ENCODE data around the gene MSI2.
A peak's percentile ranks its signal among the peaks of the same experiment; 100 is the strongest.

The MSI2 gene

GRCh38 chr17:57396511-57396921 is 140.2 kb downstream of the MSI2 start:
- DNase-seq (ENCODE audit: low spot score): no peak

- no peak for DNase-seq (ENCODE audit: low spot score)
Measured at GRCh38 chr17:57397402-57397801, 141.1 kb downstream of the MSI2 start.

DNA sequence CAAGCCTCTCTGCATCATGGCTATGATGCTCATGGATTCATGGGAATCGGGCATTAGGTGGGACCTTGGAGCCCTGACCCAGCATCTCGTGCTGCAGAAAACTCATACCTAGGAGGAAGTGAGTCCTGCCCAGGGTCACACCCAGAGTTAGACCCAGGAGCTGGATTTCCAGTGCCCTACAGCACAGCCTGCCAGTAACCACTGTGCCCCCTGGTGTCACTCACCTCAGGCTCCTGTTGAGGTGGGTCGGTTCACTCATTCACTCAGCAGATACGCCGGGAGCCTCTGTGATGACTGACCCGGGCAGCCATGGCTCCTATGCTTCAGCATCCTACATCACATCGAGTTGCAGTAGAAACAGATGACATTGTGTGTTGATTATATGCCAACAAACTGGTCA is 143.4 kb downstream of the MSI2 start:
- no peak for DNase-seq (ENCODE audit: low spot score)

DNA sequence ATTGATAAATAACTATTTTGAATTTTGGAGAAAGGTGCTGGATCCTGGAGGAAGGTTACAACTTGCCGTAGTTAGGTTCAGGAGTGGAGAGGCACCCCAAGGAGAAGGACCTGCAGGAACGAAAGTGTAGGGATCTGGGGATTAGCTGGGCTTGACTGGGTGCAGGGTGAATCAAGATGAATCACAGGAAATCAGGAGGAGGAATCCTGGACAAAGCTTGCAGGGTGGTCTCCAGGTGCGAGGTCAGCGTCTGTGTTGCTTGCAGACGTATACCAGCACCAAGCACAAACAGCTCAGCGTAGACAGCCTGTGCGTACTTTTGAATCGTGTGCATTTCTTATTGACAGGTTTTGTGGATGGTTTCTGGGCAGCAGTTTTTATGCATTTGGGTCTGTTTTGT is 144.3 kb downstream of the MSI2 start:
- no peak for DNase-seq (ENCODE audit: low spot score)

GRCh38 chr17:57401556-57402488 is 145.5 kb downstream of the MSI2 start:
- no peak for DNase-seq (ENCODE audit: low spot score)

DNA sequence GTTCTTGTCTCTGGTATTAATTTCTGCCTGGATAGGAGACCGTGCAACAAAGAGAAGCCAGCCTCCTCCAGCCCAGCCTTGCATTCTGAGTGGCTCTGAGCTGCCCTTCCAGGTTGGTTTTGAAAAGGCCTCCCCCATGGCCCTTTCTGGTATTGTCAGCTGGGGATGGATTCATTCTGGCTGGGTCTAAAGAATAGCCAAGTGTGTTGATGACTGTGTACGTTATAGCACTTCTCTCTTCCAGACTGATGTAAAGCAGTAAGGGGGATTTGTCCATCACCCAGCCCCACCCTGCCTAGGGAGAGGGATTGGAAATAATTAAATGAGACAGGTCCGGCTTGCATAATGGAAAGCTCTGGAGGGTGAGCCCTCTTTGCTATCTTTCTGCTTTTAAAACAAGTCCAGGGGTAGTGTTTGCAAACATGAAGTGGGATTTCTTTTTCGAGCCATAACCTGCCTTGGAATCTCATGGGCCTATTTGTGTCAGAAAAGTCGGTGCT is 146.4 kb downstream of the MSI2 start:
- DNase-seq (ENCODE audit: low spot score): no peak

- DNase-seq (ENCODE audit: low spot score): peak; percentile 69
Measured at GRCh38 chr17:57403236-57403635, 146.9 kb downstream of the MSI2 start.

DNA sequence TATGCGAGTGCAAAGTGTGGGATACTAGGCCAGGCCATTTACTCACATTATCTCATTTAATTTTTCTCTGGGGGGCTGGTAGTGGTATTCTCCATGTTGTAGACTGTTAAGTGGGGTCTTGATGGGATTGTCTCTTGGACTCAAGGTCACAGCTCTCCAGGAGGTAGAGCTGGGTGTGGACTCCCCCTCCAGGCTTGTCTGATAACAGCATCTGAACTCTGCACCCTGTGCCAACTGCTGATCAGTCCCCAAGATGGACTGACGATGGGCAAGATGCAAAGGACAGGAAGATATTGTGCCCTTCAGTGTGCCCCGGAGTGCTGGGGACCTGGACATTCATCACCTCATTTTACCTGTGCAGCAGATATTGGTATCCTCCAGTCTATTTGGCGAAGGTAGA is 147.8 kb downstream of the MSI2 start:
- DNase-seq (ENCODE audit: low spot score): no peak

DNA sequence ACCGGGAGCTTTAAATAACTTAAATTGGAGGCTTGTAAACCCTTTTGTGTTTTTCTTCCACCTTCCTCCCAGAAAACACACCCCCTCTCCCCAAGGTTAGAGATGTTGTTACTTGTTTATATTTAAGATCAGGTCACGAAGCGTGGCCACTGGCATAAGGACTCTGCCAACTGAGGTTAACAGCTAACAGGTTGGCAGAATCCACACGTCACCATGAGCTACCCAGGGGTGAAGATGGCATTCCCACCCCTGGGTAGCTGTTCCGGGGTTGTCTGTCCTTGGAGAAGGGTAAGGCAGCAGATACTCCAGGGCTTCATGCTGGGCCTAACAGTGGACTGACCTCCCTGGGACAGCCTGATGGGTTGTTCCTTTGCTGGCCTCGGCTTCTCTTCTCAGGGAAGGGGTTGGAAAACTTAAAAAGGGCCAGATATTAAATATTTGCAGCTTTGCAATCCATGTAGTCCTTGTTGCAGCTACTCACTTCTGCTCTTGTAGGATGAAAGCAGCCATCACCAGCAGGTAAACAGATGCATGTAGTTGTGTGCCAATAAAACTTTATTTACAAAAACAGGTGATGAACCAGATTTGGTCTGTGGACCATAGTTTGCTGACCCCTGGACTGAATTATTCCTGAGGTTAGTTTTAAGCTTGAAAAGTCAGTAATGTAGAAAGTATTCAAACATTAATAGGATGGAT is 148.6 kb downstream of the MSI2 start:
- no peak for DNase-seq (ENCODE audit: low spot score)

DNA sequence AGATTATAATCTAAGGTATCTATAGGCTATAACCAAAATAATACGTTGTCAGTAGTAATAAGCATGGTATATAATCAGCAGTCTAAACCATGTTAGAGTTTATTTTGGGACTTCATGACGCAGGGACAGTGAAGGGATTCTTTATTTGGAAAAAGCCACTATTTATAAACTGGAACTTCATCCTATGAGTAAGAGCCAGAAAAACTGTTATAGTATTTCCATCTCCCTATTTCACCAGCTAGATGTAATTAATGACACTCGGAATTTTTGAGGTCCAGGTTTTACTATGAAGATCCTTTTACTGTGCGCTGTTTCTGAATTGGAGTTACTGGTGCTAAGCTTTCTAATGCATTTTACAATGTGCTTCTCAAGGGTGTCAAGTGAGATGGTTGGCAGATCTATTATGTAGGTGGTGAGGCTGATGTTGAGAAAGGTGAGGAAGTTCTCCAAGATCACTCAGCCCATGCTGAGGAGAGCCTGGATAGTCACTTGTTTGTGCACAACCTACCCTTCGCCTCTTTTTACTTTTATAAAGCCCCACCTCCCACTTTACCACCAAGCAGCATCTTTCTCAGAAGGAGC is 149.3 kb downstream of the MSI2 start:
- no peak for DNase-seq (ENCODE audit: low spot score)

DNA sequence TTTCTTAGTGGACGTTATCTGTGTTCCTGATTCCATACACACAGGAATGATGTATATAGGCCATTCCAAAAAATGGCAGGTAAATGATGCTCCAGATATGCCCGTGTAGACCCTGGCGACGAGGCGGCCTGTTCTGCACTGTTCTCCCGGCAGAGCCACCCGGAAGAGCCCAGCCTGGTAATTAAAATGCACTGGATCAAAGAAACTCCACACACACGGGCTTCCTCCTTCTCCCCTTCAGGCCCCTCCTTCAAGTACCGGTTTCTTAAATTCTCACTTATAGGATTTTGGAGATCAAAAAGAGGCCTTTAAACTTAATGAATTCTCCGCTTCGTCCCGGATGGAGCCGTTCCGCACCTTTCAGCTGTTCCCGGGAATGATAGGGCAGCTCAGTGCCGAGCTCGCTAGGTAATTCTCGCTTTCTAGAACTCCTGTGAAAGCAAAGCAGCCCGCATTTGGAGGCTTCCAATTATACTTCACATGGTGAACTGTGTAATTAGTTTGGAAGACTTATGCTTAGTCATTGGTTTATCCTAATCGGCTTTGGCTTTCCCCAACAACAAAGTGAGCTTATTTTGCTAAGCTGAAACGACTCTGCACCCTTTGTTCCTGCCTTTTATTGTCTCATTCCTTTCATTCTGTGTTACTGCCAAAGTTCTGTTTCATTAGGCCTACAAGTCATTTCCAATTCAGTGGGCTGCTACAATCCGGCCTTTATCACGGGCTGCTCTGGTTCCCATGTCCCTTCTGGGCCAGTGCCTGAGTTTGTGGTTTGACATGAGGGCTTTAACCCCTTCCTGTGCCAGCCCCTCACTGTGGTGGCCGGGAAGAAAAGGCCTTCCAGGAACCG is 150.0 kb downstream of the MSI2 start:
- DNase-seq (ENCODE audit: low spot score): peak; percentile 84

DNA sequence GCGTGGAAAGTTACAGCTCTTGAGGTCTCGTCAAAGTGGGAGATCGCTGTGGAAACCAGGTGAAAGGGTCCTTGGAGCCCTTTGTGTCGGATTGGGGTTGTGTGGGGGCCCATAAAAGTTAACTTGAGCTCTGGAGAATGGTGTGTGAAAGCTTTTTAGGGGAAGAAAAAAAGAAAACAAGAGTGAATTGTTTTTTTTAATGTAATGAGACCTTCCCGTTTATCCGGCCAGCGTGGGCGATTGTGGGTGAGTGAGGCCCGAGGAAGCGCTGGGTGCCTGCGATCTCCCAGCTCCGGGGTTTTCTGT is 150.6 kb downstream of the MSI2 start:
- no peak for DNase-seq (ENCODE audit: low spot score)

- DNase-seq (ENCODE audit: low spot score): no peak
Measured at GRCh38 chr17:57407287-57408070, 151.2 kb downstream of the MSI2 start.

DNA sequence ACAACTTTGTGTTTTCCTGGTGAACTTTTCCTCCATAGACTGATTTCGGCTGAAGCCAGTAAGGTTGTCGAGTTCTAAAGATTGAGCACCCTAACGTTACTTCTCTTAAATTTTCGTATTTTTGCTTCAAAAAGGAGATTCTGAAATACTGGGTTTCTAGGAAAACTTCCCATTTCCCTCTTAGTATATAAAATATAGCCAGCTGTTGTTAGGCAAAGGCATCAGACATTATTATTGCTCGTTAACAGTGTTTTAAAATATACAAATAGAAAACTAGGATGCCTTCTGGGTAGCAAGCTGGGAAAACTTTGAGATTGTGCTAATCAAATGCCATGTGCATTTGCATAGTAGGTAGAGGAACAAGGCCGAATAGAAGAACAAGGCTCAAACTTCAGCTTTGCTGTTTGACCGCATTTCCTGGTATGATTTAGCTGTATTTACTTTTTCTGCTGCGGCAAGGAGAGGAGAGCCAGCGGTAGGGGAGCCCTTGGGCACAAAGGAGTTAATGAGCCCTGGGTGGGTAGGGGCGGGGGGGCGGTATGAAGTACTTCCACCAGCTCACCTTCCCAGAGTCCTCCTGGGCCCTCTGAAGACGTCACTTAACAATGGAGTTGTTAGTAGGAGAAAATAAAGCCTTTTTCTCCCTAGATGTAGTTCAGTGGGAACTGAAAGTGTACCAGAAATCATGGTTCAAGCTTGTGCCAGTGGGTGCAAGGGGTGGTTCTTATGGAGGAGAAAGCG is 151.9 kb downstream of the MSI2 start:
- no peak for DNase-seq (ENCODE audit: low spot score)

DNA sequence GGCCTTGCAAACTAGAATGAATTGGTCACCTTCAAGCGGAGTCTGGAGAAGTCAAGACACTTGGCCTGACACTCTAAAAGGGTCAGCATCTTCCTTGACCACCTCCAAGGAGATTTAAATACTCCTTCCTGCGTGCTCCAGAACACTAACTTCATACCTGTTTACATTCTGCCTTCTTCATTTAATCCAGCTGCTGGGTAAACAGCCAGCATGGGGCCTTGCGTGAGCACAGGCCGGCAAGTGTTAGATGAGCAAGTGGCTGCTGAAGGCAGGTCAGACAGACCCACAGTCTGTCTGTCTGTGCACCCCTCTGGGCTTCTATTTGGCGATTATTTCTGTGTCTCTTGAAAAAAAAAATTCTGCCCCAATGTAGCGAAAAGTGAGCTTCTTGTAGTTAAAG is 153.8 kb downstream of the MSI2 start:
- no peak for DNase-seq (ENCODE audit: low spot score)

GRCh38 chr17:57412520-57413096 is 156.3 kb downstream of the MSI2 start:
- no peak for DNase-seq (ENCODE audit: low spot score)

- no peak for DNase-seq (ENCODE audit: low spot score)
Measured at GRCh38 chr17:57413848-57414651, 157.7 kb downstream of the MSI2 start.

DNA sequence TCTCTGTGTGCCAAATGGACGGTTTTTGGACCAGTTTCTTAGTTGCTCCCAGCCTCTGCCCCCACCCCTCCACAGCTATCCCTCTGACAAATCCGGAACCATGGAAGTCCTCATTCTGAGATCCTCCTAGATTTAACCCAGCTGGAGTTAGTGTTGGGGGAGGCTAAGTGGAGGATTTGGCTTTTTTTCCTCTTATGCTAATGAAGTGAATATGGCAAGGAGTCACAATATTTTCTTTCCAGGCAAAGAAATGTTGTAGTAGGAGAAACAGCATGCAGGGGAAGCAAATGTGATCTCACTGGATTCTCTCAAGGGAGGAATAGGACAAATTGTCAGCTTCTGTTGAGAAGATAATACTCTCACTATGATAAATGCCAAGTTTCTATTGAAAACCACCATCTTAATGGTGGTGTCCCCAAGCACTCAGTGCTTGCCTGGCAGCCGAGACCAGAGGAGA is 159.5 kb downstream of the MSI2 start:
- DNase-seq (ENCODE audit: low spot score): no peak

DNA sequence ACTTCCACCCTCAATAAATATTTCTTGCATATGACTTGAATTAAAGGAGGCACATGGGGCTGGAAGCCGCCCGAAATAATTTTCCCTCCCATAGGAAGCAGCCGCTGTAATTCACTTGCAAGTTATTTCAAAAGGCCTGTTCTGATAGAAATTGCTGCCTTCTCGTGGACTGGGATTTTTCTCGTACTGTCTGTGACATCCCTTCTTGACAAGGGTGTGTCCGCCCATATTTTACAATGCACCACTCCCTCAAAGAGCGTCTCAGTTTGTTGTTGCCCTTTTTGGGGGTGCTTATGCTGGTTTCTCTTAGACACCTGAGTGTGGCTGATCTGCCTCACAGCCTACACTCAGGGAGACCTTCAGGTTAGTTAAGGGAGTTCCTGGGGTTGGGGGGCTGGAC is 160.0 kb downstream of the MSI2 start:
- no peak for DNase-seq (ENCODE audit: low spot score)

All from putamen (tissue), 1 donor.